ENCODE data around the gene USP8.

GRCh38 chr15:50415752-50416404 is 8.3 kb upstream of the USP8 start:
- TF ChIP-seq, protein P1, sequence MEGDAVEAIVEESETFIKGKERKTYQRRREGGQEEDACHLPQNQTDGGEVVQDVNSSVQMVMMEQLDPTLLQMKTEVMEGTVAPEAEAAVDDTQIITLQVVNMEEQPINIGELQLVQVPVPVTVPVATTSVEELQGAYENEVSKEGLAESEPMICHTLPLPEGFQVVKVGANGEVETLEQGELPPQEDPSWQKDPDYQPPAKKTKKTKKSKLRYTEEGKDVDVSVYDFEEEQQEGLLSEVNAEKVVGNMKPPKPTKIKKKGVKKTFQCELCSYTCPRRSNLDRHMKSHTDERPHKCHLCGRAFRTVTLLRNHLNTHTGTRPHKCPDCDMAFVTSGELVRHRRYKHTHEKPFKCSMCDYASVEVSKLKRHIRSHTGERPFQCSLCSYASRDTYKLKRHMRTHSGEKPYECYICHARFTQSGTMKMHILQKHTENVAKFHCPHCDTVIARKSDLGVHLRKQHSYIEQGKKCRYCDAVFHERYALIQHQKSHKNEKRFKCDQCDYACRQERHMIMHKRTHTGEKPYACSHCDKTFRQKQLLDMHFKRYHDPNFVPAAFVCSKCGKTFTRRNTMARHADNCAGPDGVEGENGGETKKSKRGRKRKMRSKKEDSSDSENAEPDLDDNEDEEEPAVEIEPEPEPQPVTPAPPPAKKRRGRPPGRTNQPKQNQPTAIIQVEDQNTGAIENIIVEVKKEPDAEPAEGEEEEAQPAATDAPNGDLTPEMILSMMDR (IDR thresholded peaks at IDR 0.05; ENCODE audit: low read depth, low read length): no peak
- TF ChIP-seq POLR2A (IDR thresholded peaks at IDR 0.05; ENCODE audit: extremely low read depth, insufficient read length) (no peak), MAX (IDR thresholded peaks at IDR 0.05; ENCODE audit: low read depth, low read length) (no peak), MYC (IDR thresholded peaks at IDR 0.05; ENCODE audit: low read depth, low read length) (no peak)
